Stimulated activated CD4-positive, alpha-beta T cell treated with anti-CD3 and anti-CD28 coated beads, Interleukin-1b, Interleukin-23, amount 100 ng/mL, for 4 hours (primary cell): ENCODE results near the gene FEM1C.

Experiments
- DNase-seq, 2 donors: peaks; one replicate each; pipeline ENCODE4 v3.0.0-alpha.2; 2020; ENCODE audit warnings: low read depth in 2 of 2

Gene FEM1C

GRCh38 chr5:115544436-115545350 lies at the start of gene FEM1C:
Gene FEM1C, minus strand, starts transcription at chr5:115544775. Its CDS starts 1,282 bp downstream, at chr5:115543493.
- peak; percentile 98 to 100 for DNase-seq

- no peak for DNase-seq
These were observed 44.5 kb upstream of the FEM1C start for GRCh38 chr5:115589043-115589442.

GRCh38 chr5:115588640-115589039 lies 44.1 kb upstream of the FEM1C start:
- no peak for DNase-seq

GRCh38 chr5:115586525-115587146 lies 42.1 kb upstream of the FEM1C start:
- DNase-seq = no peak

- no peak for DNase-seq
These were observed 40.7 kb upstream of the FEM1C start for GRCh38 chr5:115585265-115585664.

GRCh38 chr5:115584501-115584900 lies 39.9 kb upstream of the FEM1C start:
- DNase-seq = no peak

- no peak for DNase-seq
These were observed 38.9 kb upstream of the FEM1C start for GRCh38 chr5:115583474-115583873.

- no peak for DNase-seq
These were observed 36.4 kb upstream of the FEM1C start for GRCh38 chr5:115580941-115581340.

- no peak for DNase-seq
These were observed 35.2 kb upstream of the FEM1C start for GRCh38 chr5:115579747-115580173.

GRCh38 chr5:115579216-115579615 lies 34.6 kb upstream of the FEM1C start:
- DNase-seq = no peak

- DNase-seq = no peak
These were observed 34.1 kb upstream of the FEM1C start for GRCh38 chr5:115578657-115579056.

GRCh38 chr5:115577741-115578140 lies 33.2 kb upstream of the FEM1C start:
- DNase-seq = no peak

GRCh38 chr5:115577329-115577728 lies 32.8 kb upstream of the FEM1C start:
- no peak for DNase-seq

- DNase-seq = no peak
These were observed 30.8 kb upstream of the FEM1C start for GRCh38 chr5:115575167-115576070.

- DNase-seq = no peak
These were observed 28.6 kb upstream of the FEM1C start for GRCh38 chr5:115573133-115573532.

- no peak for DNase-seq
These were observed 26.9 kb upstream of the FEM1C start for GRCh38 chr5:115571441-115571878.

GRCh38 chr5:115568668-115569067 lies 24.1 kb upstream of the FEM1C start:
- no peak for DNase-seq

GRCh38 chr5:115565233-115565632 lies 20.7 kb upstream of the FEM1C start:
- no peak for DNase-seq

GRCh38 chr5:115561176-115561575 lies 16.6 kb upstream of the FEM1C start:
- no peak for DNase-seq

GRCh38 chr5:115559524-115559923 lies 14.9 kb upstream of the FEM1C start:
- no peak for DNase-seq

GRCh38 chr5:115558388-115558956 lies 13.9 kb upstream of the FEM1C start:
- no peak for DNase-seq
